Smooth muscle cell (in vitro differentiated cells): ENCODE measurements around the gene TCERG1L. TPM values are rescaled to one million over a fixed set of nuclear protein-coding genes. Genes with fewer than 3 reads are reported as not detected.

ENCODE experiments used
- DNase-seq: peaks from one replicate; lab custom pipeline; 2025; ENCODE audit not compliant: unreplicated experiment; lab: John Stamatoyannopoulos, UW
- H2AFZ ChIP-seq: fragments of 200-600 bp; sonication (generic); 2 replicates; pipeline ENCODE4 v1.6.0; 2016; ENCODE audit warnings: antibody characterized with exemption, low read depth, mild to moderate bottlenecking
- H3F3A ChIP-seq: fragments of 200-600 bp; sonication (generic); 2 replicates; pipeline ENCODE4 v1.6.0; 2017; ENCODE audit warnings: antibody characterized with exemption, low read depth
- H3K27ac ChIP-seq: fragments of 200-600 bp; sonication (generic); 2 replicates; pipeline ENCODE4 v1.5.1; 2016; ENCODE audit warnings: low read depth, mild to moderate bottlenecking
- H3K27me3 ChIP-seq: fragments of 200-600 bp; sonication (generic); 2 replicates; pipeline ENCODE4 v1.6.1; 2016; ENCODE audit warnings: low read depth, mild to moderate bottlenecking
- H3K36me3 ChIP-seq: fragments of 200-600 bp; sonication (generic); 2 replicates; pipeline ENCODE4 v1.5.1; 2016; ENCODE audit warnings: low read depth
- H3K4me1 ChIP-seq: fragments of 200-600 bp; sonication (generic); 2 replicates; pipeline ENCODE4 v1.5.1; 2016; ENCODE audit warnings: low read depth
- H3K4me2 ChIP-seq: fragments of 200-600 bp; sonication (generic); 2 replicates; pipeline ENCODE4 v1.6.0; 2016; ENCODE audit warnings: mild to moderate bottlenecking
- H3K4me3 ChIP-seq: fragments of 200-600 bp; sonication (generic); 2 replicates; pipeline ENCODE4 v1.5.1; 2016; ENCODE audit warnings: mild to moderate bottlenecking
- H3K79me2 ChIP-seq: fragments of 200-600 bp; sonication (generic); 2 replicates; pipeline ENCODE4 v1.6.0; 2016; ENCODE audit warnings: low read depth, mild to moderate bottlenecking
- H3K9ac ChIP-seq: fragments of 200-600 bp; sonication (generic); 2 replicates; pipeline ENCODE4 v1.6.0; 2016; ENCODE audit warnings: low read depth
- H3K9me3 ChIP-seq: fragments of 200-600 bp; sonication (generic); replicated peaks from 2 replicates; pipeline ENCODE4 v1.5.1; 2016; ENCODE audit warnings: low read depth
- H4K20me1 ChIP-seq: fragments of 200-600 bp; sonication (generic); 2 replicates; pipeline ENCODE4 v1.6.0; 2016; ENCODE audit warnings: low read depth
- WGBS: methylation state at CpG from one replicate; pipeline ENCODE4 v1.1.7; 2016; ENCODE audit warnings: low lambda C conversion rate; 5-methylcytosine and 5-hydroxymethylcytosine counted together
- polyA plus RNA-seq: library from polyadenylated mRNA; unstranded; fragments of >200 nt; fragmentation: Nextera tagmentation; extraction: Ambion mirVana; gene quantifications from 2 replicates; pipeline ENCODE4 v1.2.1, GENCODE V29; 2016
- total RNA-seq: library from RNA; depleted of rRNA; stranded (reverse); fragments of >200 nt; gene quantifications from 2 replicates; pipeline ENCODE4 v1.2.3, GENCODE V29; 2014
- TF ChIP-seq, protein P1 (sequence below): fragments of 200-600 bp; sonication (generic); IDR thresholded peaks from 2 replicates; pipeline ENCODE4 v1.5.1; 2017; ENCODE audit warnings: borderline replicate concordance, mild to moderate bottlenecking, antibody characterized with exemption; ENCODE audit not compliant: insufficient read depth, poor library complexity, severe bottlenecking

Gene TCERG1L
- total and polyA plus RNA-seq, 2 experiments from 2014 or later: not detected

DNA sequence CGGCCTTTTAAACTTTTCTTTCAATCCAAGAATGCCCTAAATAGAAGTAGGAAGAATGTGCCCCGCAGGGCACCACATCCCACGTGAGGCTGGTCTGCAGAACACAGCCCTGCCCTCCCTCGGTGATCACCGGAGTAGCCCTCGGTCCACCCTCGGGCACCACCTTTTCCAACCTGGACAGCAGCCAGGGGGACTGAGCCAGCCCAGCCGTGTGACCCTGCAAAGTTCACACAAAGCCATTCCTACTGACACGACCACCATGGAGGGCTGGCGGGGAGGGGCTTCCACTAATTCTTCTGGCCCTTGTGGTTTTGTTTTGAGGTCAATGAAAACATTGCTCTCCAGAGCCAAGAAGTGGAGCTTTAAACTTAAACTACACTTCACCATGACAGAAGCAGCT lies 132.2 kb downstream of the TCERG1L start:
- Histone ChIP-seq H3K4me2 (no peak overlapping the region), H3K27ac (no peak overlapping the region), H3K27me3 (no peaks in the 10 kb centered on the region), H3K4me1 (no peaks in the 10 kb centered on the region), H3K9me3 (no peaks in the 10 kb centered on the region), H4K20me1 (no peaks in the 10 kb centered on the region), H2AFZ (no peak overlapping the region), H3F3A (no peaks in the 10 kb centered on the region), H3K79me2 (no peaks in the 10 kb centered on the region), H3K9ac (no peak overlapping the region), H3K4me3 (no peak overlapping the region), H3K36me3 (no peaks in the 10 kb centered on the region)
- TF ChIP-seq, protein P1, sequence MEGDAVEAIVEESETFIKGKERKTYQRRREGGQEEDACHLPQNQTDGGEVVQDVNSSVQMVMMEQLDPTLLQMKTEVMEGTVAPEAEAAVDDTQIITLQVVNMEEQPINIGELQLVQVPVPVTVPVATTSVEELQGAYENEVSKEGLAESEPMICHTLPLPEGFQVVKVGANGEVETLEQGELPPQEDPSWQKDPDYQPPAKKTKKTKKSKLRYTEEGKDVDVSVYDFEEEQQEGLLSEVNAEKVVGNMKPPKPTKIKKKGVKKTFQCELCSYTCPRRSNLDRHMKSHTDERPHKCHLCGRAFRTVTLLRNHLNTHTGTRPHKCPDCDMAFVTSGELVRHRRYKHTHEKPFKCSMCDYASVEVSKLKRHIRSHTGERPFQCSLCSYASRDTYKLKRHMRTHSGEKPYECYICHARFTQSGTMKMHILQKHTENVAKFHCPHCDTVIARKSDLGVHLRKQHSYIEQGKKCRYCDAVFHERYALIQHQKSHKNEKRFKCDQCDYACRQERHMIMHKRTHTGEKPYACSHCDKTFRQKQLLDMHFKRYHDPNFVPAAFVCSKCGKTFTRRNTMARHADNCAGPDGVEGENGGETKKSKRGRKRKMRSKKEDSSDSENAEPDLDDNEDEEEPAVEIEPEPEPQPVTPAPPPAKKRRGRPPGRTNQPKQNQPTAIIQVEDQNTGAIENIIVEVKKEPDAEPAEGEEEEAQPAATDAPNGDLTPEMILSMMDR: no peak
- 87% methylated on average over 10 of the region's 10 CpGs for WGBS
- DNase-seq: no peak

DNA sequence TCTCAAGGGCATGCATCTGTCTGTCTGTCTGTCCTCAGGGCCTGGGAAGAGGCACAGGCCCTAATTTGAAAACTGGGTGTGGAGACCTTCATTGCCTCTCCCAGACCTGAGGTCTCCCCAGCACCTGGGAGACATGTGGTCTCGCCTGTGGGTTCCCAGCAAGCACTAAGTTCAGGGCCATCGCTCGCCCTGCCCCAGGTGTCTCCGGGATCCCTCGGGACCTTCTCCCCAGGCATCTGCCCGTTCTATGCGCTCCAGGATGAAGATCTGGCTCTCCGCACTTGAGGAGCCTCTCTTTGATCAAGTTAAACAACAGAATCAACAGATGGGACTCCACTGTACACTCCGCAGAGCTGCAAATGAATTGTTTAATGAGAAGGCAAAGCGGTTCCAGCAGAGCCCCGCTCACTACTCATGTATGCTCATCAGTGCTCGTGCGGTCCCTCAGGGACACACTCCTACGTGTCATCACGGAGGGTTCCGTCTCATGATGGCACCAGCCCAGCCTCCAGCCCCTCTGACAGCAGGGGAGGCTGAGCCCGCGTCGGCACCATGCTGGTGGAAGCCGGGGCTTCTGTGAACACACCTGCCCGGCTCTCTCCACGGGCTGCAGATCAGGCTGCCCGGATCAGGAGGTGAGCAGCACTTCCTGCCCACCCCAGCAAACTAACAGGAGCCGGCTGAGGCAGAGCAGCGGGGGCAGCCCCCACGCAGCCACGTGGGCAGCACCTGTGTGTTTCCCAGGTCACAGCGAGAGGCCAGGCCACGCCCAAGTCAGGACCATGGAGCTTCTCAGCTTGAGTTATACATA lies 132.8 kb downstream of the TCERG1L start:
- no peaks in the 10 kb centered on the region for H4K20me1 ChIP-seq
- TF ChIP-seq, protein P1: no peak
- no peaks in the 10 kb centered on the region for H3K79me2 ChIP-seq
- no peaks in the 10 kb centered on the region for H3K4me1 ChIP-seq
- H3K27me3 ChIP-seq: no peaks in the 10 kb centered on the region
- no peak overlapping the region for H3K4me3 ChIP-seq
- no peaks in the 10 kb centered on the region for H3F3A ChIP-seq
- DNase-seq: no peak
- no peak overlapping the region for H3K4me2 ChIP-seq
- no peak overlapping the region for H2AFZ ChIP-seq
- H3K36me3 ChIP-seq: no peaks in the 10 kb centered on the region
- H3K9ac ChIP-seq: no peak overlapping the region
- WGBS: 90% methylated on average over 29 of the region's 29 CpGs
- no peaks in the 10 kb centered on the region for H3K9me3 ChIP-seq
- no peak overlapping the region for H3K27ac ChIP-seq

DNA sequence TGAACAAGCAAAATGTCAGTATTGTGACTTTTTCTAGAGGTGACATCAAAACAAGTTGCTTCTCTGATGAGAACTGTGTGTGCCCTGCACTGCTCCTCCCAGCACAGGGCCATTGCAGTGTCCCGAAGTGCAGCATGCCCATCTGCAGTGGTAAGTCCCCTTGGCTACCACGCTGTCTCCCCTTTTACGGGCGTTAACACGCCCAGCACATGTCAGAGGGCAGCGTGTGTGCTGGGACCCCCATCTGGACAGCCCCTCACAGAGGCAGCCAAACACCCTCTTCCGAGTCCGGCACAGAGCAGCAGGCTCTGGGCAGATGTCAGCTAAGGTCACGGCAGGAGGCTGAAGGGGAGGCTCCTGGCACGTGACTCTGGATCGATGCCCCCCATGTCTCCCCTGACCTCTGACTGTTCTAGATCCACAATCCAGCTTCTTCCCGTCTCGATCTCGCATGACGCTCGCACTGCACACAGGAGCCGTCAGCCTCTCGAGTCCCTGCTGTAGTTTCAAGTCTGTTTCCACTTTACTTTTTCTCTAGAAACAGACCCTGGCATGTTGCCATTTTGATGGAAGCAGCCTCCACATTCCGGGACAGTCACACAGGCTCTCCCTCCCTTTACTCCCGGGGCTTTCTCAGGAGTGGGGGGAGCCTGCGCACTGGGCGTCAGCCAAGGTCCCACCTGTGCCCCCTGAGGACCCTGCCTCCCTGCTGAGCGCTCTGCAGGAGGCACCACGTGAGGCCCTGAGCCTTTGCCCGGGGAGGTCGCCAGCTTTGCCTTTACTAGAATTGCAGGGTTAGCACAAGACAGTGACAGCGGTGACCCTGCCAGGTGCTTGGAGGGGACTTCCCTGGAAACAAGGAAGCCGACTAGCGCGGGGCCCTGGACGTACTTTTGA lies 133.8 kb downstream of the TCERG1L start:
- Histone ChIP-seq H3K4me1 (no peaks in the 10 kb centered on the region), H3K79me2 (no peaks in the 10 kb centered on the region), H3K27ac (no peak overlapping the region), H3K36me3 (no peaks in the 10 kb centered on the region), H4K20me1 (no peaks in the 10 kb centered on the region), H3K9ac (no peak overlapping the region), H3K4me2 (no peak overlapping the region), H3K4me3 (no peak overlapping the region), H2AFZ (no peak overlapping the region), H3K27me3 (no peaks in the 10 kb centered on the region), H3F3A (no peaks in the 10 kb centered on the region), H3K9me3 (no peaks in the 10 kb centered on the region)
- WGBS: 90% methylated on average over 31 of the region's 31 CpGs
- TF ChIP-seq, protein P1: no peak
- DNase-seq: no peak
